Fibroblast of villous mesenchyme (primary cell): ENCODE data around the gene ZNF334. TPM values are rescaled to one million over a fixed set of nuclear protein-coding genes. Genes with fewer than 3 reads are reported as not detected.

Experiments
- DNase-seq: peaks from one replicate; pipeline ENCODE4 v3.0.0-alpha.2; 2010; ENCODE audit warnings: low read depth
- H3K4me3 ChIP-seq: 2 replicates; pipeline ENCODE4 v1.5.1; 2011; ENCODE audit warnings: low read depth, mild to moderate bottlenecking, low read length
- total RNA-seq: library from RNA; depleted of rRNA; stranded (reverse); fragments of >200 nt; gene quantifications from 2 replicates; pipeline ENCODE4 v1.2.3, GENCODE V29; 2012
- TF ChIP-seq, protein P1 (sequence below): IDR thresholded peaks from 2 replicates; pipeline ENCODE4 v1.5.1; 2012; ENCODE audit warnings: low read depth, mild to moderate bottlenecking, low read length; ENCODE audit not compliant: insufficient read depth

ZNF334 gene
- total RNA-seq, 1 donor: 2.6 TPM

GRCh38 chr20:46483879-46484278 lies 29.5 kb downstream of the ZNF334 start:
- DNase-seq: no peak
- no peak overlapping the region for H3K4me3 ChIP-seq
- TF ChIP-seq, protein P1, sequence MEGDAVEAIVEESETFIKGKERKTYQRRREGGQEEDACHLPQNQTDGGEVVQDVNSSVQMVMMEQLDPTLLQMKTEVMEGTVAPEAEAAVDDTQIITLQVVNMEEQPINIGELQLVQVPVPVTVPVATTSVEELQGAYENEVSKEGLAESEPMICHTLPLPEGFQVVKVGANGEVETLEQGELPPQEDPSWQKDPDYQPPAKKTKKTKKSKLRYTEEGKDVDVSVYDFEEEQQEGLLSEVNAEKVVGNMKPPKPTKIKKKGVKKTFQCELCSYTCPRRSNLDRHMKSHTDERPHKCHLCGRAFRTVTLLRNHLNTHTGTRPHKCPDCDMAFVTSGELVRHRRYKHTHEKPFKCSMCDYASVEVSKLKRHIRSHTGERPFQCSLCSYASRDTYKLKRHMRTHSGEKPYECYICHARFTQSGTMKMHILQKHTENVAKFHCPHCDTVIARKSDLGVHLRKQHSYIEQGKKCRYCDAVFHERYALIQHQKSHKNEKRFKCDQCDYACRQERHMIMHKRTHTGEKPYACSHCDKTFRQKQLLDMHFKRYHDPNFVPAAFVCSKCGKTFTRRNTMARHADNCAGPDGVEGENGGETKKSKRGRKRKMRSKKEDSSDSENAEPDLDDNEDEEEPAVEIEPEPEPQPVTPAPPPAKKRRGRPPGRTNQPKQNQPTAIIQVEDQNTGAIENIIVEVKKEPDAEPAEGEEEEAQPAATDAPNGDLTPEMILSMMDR: no peak

- TF ChIP-seq, protein P1: no peak
These were observed 30.5 kb downstream of the ZNF334 start for GRCh38 chr20:46482864-46483263.

DNA sequence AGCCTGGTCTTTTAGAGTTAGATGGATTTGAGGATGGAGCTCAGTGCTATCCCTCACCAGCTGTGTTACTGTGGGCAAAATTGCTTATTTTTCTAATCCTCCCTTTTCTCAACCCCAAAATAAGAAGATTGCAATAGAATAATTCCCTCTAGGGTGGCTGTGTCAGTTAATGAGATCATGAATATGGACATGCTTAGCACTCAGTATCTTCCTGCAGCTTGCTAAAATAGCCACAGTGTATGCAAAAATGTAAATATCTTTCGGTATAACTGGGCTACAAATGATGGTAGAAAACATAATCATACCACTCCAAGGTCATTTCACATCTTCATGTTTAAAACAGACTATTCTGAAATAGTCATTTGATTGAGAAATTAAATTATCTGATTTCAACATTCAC lies 35.7 kb downstream of the ZNF334 start:
- DNase-seq: no peak
- TF ChIP-seq, protein P1: no peak
- H3K4me3 ChIP-seq: no peak overlapping the region

More at GRCh38 chr20:46482864-46483263, 30.5 kb downstream of the ZNF334 start:
- DNase-seq: no peak
- no peak overlapping the region for H3K4me3 ChIP-seq

GRCh38 chr20:46477225-46477624 lies 36.1 kb downstream of the ZNF334 start:
- TF ChIP-seq, protein P1: no peak
- H3K4me3 ChIP-seq: no peak overlapping the region
- no peak for DNase-seq

DNA sequence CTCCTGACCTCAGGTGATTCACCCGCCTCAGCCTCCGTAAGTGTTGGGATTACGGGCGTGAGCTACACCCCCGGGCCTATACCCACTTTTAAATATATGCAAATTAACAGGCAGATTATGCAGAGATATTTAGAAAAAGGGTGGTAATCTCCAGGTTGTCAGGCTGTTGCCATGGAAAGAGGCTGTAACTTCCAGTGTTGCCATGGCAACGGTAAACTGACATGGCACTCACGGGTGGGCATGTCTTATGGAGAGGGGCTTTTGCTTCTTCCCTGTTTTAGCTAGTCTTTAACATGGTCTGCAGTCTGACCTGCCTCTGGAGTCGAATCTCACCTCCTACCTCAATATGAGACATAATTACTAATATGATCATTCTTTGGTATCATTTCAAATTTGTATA lies 44.9 kb downstream of the ZNF334 start:
- no peak overlapping the region for H3K4me3 ChIP-seq
- DNase-seq: no peak
- TF ChIP-seq, protein P1: no peak

GRCh38 chr20:46464451-46464850 lies 48.9 kb downstream of the ZNF334 start:
- DNase-seq: no peak
- TF ChIP-seq, protein P1: no peak
- no peak overlapping the region for H3K4me3 ChIP-seq

- TF ChIP-seq, protein P1: no peak
- no peak overlapping the region for H3K4me3 ChIP-seq
- DNase-seq: no peak
These were observed 49.5 kb downstream of the ZNF334 start for GRCh38 chr20:46463852-46464251.
